ENCODE measurements around the gene CCNL2.
A peak's percentile ranks its signal among the peaks of the same experiment; 100 is the strongest.

The CCNL2 gene

GRCh38 chr1:1355416-1355815 lies 43.7 kb downstream of the CCNL2 start:
- peak; percentile 83 for DNase-seq

GRCh38 chr1:1354271-1355247 lies 44.6 kb downstream of the CCNL2 start:
- DNase-seq = no peak

GRCh38 chr1:1353389-1354151 lies 45.6 kb downstream of the CCNL2 start:
- DNase-seq = no peak

GRCh38 chr1:1352786-1353388 lies 46.2 kb downstream of the CCNL2 start:
- DNase-seq = no peak

- DNase-seq = no peak
Measured at GRCh38 chr1:1351511-1352427, 47.4 kb downstream of the CCNL2 start.

GRCh38 chr1:1349256-1350012 lies 49.7 kb downstream of the CCNL2 start, which contains the start of gene DVL1:
Gene DVL1, minus strand, starts transcription at chr1:1349418. Its CDS starts 353 bp downstream, at chr1:1349065.
- peak; percentile 79 for DNase-seq

- no peak for DNase-seq
Measured at GRCh38 chr1:1348420-1349255, 50.5 kb downstream of the CCNL2 start.

- peak; percentile 78 for DNase-seq
Measured at GRCh38 chr1:1347663-1348419, 51.3 kb downstream of the CCNL2 start.

- DNase-seq = no peak
Measured at GRCh38 chr1:1347026-1347595, 52.0 kb downstream of the CCNL2 start.

- no peak for DNase-seq
Measured at GRCh38 chr1:1346501-1346890, 52.6 kb downstream of the CCNL2 start.

- no peak for DNase-seq
Measured at GRCh38 chr1:1345860-1346500, 53.2 kb downstream of the CCNL2 start.

GRCh38 chr1:1345384-1345783 lies 53.8 kb downstream of the CCNL2 start:
- DNase-seq = no peak

- DNase-seq = no peak
Measured at GRCh38 chr1:1344655-1345361, 54.3 kb downstream of the CCNL2 start.

GRCh38 chr1:1343811-1344421 lies 55.2 kb downstream of the CCNL2 start:
- DNase-seq = no peak

- no peak for DNase-seq
Measured at GRCh38 chr1:1342584-1343115, 56.5 kb downstream of the CCNL2 start.

- DNase-seq = no peak
Measured at GRCh38 chr1:1342061-1342562, 57.0 kb downstream of the CCNL2 start.

GRCh38 chr1:1341549-1342021 lies 57.5 kb downstream of the CCNL2 start:
- no peak for DNase-seq
